ENCODE results near the gene NSD2.

The NSD2 gene

GRCh38 chr4:1982124-1983052, 111.2 kb downstream of the NSD2 start:
- in situ Hi-C loops (cut with MboI; ENCODE audit: low sequenced_read_pairs) = no loop called here

GRCh38 chr4:1983053-1983845, 112.1 kb downstream of the NSD2 start:
- in situ Hi-C loops (cut with MboI; ENCODE audit: low sequenced_read_pairs) = no loop called here

GRCh38 chr4:1983846-1984405, 112.7 kb downstream of the NSD2 start:
- in situ Hi-C loops (cut with MboI; ENCODE audit: low sequenced_read_pairs) = no loop called here

GRCh38 chr4:1984406-1985191, 113.4 kb downstream of the NSD2 start:
- in situ Hi-C loops (cut with MboI; ENCODE audit: low sequenced_read_pairs) = no loop called here

- in situ Hi-C loops (cut with MboI; ENCODE audit: low sequenced_read_pairs) = no loop called here
These were observed 114.1 kb downstream of the NSD2 start for GRCh38 chr4:1985294-1985693.

GRCh38 chr4:1985780-1986577, 114.8 kb downstream of the NSD2 start:
- in situ Hi-C loops (cut with MboI; ENCODE audit: low sequenced_read_pairs) = no loop called here

- in situ Hi-C loops (cut with MboI; ENCODE audit: low sequenced_read_pairs) = no loop called here
These were observed 115.5 kb downstream of the NSD2 start for GRCh38 chr4:1986578-1987210.

GRCh38 chr4:1987296-1987695, 116.1 kb downstream of the NSD2 start:
- in situ Hi-C loops (cut with MboI; ENCODE audit: low sequenced_read_pairs) = no loop called here

GRCh38 chr4:1987721-1988326, 116.6 kb downstream of the NSD2 start:
- in situ Hi-C loops (cut with MboI; ENCODE audit: low sequenced_read_pairs) = no loop called here

GRCh38 chr4:1988327-1988724, 117.1 kb downstream of the NSD2 start:
- in situ Hi-C loops (cut with MboI; ENCODE audit: low sequenced_read_pairs) = no loop called here

GRCh38 chr4:1989533-1990347, 118.5 kb downstream of the NSD2 start:
- in situ Hi-C loops (cut with MboI; ENCODE audit: low sequenced_read_pairs) = no loop called here

- in situ Hi-C loops (cut with MboI; ENCODE audit: low sequenced_read_pairs) = no loop called here
These were observed 119.1 kb downstream of the NSD2 start for GRCh38 chr4:1990348-1990645.

GRCh38 chr4:1990676-1991075, 119.5 kb downstream of the NSD2 start:
- in situ Hi-C loops (cut with MboI; ENCODE audit: low sequenced_read_pairs) = no loop called here

GRCh38 chr4:1991087-1991486, 119.9 kb downstream of the NSD2 start:
- in situ Hi-C loops (cut with MboI; ENCODE audit: low sequenced_read_pairs) = no loop called here

- in situ Hi-C loops (cut with MboI; ENCODE audit: low sequenced_read_pairs) = no loop called here
These were observed 120.6 kb downstream of the NSD2 start for GRCh38 chr4:1991596-1992434.

GRCh38 chr4:1992468-1993168, 121.4 kb downstream of the NSD2 start:
- in situ Hi-C loops (cut with MboI; ENCODE audit: low sequenced_read_pairs) = no loop called here

- in situ Hi-C loops (cut with MboI; ENCODE audit: low sequenced_read_pairs) = no loop called here
These were observed 122.0 kb downstream of the NSD2 start for GRCh38 chr4:1993169-1993516.
